SHP77 treated with DMSO at 0.1 percent for 48 hours (cell line): ENCODE measurements around the gene TRABD2B.

Experiments used
- DNase-seq: peaks from one replicate; lab custom pipeline; 2025; lab: John Stamatoyannopoulos, UW

TRABD2B gene

DNA sequence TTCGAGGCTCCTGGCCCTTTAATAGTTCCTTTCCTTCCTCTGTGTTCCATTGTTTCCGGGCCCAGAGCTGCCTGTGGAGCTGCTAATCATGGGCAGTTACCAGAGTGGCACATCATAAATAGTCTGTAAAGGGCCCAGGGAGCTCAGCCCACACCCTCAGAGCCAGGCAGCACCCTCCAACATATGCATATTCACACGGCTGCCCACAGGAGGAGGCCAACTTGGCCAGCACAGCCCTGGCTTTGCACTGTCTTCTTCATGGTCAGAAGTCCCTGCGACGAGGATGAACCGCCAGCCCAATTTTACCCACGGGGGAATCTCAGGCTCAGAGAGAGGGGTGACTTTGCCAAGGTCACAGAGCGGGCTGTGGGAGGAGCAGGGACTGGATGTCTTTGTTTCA is 172.5 kb downstream of the TRABD2B start:
- no peak for DNase-seq

- no peak for DNase-seq
These were observed 172.9 kb downstream of the TRABD2B start for GRCh38 chr1:47824297-47824696.

DNA sequence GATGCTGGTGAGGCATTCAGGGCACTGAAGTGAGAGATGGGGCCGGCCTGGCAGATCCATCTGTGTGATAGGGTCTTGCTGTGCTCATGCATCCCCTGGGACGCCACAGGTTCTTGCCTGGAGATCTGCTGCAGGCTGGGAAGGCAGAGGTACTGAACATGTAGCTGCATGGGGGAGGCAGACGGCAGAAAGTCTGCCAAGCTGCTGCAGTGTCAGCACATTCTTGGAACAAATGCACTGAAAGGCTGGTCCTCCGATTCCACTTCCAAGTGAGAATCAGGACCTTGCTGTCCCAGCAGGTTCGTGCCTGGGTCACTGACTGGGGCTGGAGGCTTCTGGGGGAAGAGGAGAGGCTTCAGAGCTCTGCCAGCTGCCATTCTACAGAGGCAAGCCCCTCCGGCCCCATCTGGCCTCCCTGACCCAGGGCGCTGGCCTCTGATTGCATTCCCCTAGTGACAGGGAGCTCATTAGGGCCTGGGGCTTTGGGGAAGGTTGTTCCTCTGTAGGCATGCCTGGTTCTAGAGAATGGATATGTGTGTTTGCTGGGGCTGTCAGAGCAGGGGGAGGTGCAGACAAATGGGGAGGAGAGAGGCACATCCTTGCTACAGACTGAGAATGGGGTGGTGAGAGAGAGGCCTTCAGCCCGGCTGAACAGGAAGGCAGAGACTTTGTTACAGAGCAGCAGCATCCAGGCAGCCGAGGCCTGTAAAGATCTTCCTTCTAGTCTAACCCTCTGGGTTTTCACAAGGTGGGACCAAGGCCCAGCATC is 174.0 kb downstream of the TRABD2B start:
- no peak for DNase-seq

DNA sequence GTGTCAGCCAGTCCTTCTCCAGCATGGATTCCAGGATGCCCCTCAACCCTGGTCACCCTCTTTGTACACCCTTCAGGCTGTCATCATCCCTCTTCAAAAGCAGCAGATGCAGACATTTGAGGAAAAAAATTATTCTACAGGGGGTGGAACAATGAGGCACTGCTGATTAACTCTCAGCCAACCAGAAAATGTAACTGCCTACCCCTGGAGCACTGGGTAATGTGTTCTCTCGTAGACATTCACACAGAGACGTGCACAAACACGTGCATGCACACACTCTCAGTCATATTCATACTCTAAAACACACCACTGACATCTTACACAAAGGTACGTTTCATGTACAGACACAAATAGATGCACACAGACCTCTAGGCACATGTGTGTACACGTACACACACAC is 175.4 kb downstream of the TRABD2B start:
- DNase-seq, result no peak

DNA sequence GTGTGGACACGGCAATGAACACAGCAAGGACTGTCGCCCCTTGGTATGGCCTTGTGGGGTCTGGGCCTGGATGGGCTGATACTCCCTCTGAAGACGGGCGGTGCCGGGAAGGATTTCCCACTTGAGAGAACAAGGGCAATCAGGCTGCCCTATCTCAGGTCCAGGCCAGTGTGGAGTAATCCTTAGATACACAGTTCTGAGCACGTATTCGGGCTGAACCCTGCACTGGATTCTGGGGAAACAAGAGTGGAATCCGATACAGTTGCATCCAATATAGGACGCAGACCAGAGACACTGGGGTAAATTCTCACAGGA is 177.7 kb downstream of the TRABD2B start:
- DNase-seq, result no peak

DNA sequence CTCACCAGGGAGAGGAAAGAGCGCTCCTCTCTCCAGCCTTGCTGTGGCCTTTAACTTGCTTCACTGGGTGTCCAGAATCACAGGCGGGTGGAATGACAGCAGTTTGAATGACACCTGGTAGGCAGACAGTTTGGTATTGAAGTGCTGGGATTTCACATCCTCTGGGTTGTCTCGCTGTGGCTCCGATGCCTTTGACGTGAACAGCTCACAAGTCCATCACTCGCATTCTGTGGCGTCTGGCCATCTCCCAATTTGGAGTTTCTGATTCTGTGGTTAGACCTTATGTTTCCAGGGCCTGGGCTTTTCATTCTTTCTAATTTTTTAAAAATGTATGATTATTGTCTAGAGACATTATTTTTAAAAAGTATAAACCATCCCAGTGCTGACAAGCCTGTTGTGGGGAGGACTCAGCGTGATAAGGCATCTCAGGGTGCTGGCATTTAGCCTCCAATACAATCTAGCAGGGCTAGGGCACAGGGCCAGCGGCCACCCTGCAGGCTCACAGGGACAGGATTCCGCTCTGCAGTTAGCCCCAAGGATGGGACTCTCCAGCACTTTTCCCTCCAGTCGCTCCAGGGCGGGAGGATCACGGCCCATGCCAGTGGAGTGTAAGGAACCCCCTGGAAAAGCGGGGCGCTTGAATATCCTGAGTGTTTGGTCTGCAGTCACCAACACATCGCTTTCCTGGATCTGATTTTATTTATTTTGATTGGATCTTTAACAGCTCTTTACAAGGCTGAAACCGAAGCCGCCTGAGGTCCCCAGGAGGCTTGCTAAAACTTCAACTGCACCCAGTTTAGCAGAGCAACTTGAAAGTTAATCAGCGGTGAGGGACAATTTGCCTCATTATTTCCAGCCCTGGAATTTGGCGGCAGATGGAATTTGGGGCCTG is 178.3 kb downstream of the TRABD2B start:
- DNase-seq, result no peak

GRCh38 chr1:47817861-47818260 is 179.3 kb downstream of the TRABD2B start:
- no peak for DNase-seq

GRCh38 chr1:47816325-47817071 is 180.7 kb downstream of the TRABD2B start:
- DNase-seq, result no peak

GRCh38 chr1:47814612-47815395 is 182.4 kb downstream of the TRABD2B start:
- no peak for DNase-seq

DNA sequence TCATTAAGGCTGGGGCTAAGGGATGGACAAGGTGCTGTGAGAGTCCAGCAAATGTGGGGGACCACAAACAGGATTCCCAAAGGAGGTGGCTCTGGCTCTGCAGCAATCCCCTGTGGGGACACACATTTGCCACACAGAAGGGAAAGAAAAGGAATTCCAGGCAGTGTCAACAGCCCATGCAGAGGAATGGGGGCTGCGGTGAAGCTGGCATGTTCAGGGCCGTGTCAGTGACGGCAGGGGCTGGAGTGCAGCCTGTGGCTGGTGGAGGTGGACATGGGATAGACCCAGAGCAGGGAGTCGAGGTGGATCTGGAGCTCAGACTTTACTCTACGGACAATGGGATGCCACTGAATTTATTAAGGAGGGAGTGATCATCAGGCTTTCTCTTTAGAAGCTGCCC is 183.2 kb downstream of the TRABD2B start:
- no peak for DNase-seq

DNA sequence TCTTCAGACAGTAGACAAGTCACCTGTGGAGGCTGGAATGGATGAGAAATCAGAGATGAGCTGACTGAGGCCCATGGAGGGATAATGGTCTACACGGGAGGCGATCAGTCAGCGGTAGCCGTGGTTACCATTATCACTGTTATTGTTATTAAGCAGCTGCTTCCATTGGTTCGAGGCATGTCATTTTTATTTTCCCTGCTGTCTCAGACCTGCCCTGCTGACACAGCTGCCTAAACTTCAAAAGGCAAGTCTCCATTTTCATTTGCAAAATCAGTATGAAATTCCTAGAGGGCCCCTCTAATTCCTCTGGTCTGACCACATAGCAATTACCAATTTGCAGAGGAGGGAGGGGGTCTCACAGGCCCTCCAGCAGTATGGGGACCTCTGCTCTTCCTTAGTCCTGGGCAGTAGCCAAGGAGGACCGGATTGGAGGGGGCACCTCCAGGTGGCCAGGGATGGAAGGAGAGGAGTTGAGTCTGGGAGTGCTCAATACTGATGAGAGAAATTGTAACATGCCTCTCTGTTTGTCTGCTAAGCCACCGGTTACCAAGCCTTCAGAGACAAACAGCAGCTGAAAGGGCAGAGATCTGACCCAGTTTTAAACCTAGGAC is 184.2 kb downstream of the TRABD2B start:
- DNase-seq, result no peak

DNA sequence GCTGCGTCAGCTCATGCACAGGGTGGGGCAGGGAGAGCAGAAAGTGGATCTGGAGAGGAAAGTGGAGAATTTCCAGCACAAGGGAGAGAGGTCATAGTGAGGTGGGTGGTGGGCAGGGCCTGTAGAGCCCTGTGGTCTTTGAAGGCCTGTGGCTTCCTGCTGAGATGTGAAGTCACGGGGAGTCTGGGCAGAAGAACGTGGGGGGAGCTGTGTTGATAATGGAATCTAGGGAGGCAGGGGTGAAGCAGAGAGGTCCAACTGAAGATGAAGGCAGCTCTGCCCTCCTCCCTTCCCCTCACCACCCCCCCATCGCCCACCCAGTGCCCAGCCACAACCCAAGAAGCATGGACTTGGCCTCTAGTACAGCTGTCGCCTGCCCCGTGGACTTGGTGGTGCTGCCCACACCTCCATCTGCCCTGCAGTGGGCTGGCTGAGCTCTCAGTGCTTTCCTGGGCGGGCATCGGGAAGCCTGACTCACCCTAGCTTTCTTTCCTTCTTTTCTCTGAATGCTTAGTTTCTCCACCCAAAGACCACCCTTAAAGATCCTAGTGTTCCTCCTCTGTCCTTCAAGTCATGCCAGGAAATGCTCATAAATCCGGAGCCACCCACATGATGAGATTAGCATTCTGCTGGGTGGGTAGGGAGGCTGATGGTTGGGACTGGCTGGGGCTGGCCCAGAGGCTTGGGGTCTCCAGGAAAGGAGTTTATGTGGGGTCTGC is 186.1 kb downstream of the TRABD2B start:
- DNase-seq, result no peak

DNA sequence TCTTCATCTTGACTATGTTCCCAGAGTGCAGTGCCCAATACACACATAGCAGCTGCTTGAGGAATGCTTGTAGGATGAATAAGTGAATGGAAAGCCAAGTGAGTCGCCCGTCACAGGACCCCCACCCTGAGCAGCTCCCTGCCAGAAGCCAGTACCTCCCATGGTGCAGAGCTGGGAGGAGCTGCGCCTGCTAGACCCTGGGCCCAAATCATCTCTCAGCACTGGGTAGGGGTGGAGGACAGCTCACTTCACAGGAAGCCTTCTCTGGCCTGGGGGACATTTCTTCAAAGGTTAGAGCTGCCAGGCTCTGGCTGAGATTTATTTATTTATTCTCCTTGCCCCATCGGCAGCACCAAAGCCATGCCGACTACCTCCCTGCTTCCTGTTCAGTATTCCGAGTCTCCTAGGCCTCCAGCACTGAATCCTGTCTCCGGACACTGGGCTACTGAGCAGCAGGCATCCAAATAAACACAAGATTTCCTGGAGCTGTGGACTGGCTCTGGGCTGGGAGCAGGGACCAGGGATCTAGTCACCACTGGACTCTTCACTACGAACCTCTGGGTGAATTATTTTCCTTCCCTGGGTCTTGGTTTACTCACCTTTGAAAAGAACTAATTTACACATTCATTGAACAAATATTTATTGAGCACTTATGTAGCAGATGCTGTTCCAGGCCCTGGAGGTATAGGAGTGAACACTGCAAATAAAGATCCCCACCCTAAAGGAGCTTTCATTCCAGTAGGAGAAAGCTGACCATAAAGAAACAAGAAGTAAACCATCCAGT is 187.7 kb downstream of the TRABD2B start:
- DNase-seq, result peak; percentile 20

DNA sequence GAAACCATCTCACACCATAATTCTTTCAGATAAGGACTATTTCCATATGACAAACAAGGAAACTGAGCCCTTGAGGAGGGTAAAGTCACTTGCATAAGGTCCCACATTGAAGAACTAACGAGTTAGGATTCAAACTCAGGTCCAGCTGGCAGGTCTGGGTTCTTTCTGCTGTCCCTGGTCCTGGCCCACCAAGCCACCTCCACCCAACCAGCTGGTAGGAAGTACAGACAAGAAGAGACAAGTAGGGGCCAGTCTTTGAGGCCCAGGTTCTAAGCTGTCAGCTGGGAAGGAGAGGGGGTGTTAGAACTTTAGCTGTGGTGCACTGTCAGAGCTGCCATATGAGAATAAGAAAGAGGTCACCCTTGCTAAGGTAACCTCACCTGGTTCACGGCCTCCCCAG is 188.6 kb downstream of the TRABD2B start:
- no peak for DNase-seq

GRCh38 chr1:47805921-47806361 is 191.2 kb downstream of the TRABD2B start:
- peak; percentile 41 for DNase-seq

DNA sequence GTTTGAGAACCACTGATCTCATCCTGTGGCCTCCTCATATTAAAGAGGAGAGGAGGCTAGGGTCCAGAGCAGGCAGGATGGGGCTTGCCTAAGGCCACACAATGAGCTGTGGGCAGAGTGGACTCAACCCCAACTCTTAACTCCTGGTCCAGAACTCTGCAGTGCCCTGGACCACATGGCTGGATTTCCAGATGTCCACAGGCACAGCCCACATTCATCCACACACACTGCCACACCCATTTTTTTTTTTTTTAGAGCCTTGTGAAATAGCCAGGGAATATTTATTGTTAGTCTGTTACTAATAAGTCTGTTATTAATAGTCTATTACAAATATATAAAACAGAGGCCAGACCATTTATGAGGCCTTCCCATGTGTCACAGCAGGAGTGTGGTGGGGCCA is 192.2 kb downstream of the TRABD2B start:
- DNase-seq, result no peak

DNA sequence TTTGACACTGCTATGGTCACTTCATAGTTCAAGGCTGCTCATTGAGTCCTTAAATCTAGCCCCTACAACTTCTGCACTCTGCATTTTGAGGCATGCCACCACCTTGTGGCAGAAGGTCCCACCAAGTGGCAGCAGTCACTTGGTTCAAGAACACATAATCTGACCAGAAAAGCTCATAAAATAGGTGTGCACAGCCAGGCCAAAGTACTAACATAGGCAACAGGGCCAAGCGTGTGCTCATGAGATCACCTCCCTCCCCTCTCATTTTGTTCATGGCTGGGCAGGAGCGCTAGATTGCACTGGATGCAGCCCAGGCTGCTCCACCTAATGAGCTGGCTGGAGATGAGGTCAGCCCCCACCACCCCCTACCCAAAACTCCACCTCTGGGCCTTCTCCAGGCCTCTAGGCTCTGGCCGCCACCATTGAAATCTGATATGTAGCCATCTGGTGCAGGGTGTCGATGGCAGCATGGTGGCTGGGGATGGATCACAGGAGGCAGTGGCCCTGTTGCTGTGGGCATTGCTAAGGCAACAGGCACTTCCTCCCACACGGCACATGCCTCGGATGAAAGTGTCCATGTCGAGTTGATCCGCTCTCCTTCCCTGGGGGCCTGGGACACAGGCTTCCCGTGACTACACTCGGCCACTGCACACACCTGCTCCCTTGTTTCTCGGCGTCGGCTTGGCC is 193.2 kb downstream of the TRABD2B start:
- peak; percentile 4 for DNase-seq

DNA sequence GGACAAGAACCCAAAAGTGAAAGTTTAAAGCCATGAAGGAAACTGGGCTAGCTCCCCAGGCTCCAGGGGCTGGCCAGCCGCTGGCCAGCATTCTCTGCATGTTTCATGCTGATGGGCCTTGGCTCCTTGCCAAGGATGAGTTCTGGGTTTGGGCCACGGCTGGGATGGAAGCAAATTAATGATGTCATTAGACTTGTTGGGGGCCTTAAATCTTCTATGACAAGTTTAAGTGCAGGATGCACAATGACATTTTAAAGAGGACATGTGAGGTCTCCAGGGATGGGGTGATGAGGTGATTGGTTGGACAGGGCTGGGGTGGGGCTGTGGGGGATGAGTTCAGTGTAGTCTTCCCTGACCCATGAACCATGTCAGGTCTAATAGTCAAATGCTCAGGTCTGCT is 199.6 kb downstream of the TRABD2B start:
- DNase-seq, result peak; percentile 15

- DNase-seq, result no peak
These were observed 200.6 kb downstream of the TRABD2B start for GRCh38 chr1:47796626-47797025.
